Loucy (cell line): ENCODE measurements around the gene MAP4K3.
A peak's percentile ranks its signal among the peaks of the same experiment; 100 is the strongest.

Experiments
- H2AFZ ChIP-seq: fragments of 200-600 bp; sonication (generic); 2 replicates; pipeline ENCODE4 v1.6.0; 2016; ENCODE audit warnings: antibody characterized with exemption, mild to moderate bottlenecking, low read length, moderate library complexity
- H3F3A ChIP-seq: fragments of 200-600 bp; 2 replicates; pipeline ENCODE4 v1.6.0; 2016; ENCODE audit warnings: antibody characterized with exemption, low read depth, mild to moderate bottlenecking
- H3K27me3 ChIP-seq: fragments of 200-600 bp; sonication (generic); 2 replicates; pipeline ENCODE4 v1.6.1; 2014; ENCODE audit warnings: low read length, mild to moderate bottlenecking; ENCODE audit not compliant: insufficient read depth, poor library complexity, severe bottlenecking
- H3K36me3 ChIP-seq: fragments of 200-600 bp; sonication (generic); 2 replicates; pipeline ENCODE4 v1.6.1; 2016; ENCODE audit warnings: low read length; ENCODE audit not compliant: insufficient read depth
- H3K4me1 ChIP-seq: fragments of 200-600 bp; sonication (generic); 2 replicates; pipeline ENCODE4 v1.5.1; 2014; ENCODE audit warnings: low read length, mild to moderate bottlenecking; ENCODE audit not compliant: insufficient read depth, poor library complexity, severe bottlenecking
- H3K4me2 ChIP-seq: fragments of 200-600 bp; sonication (generic); 2 replicates; pipeline ENCODE4 v1.6.0; 2014; ENCODE audit warnings: antibody characterized with exemption, low read length, low read depth, mild to moderate bottlenecking; ENCODE audit not compliant: poor library complexity, severe bottlenecking
- H3K4me3 ChIP-seq: fragments of 200-600 bp; sonication (generic); 2 replicates; pipeline ENCODE4 v1.5.1; 2014; ENCODE audit warnings: low read length, mild to moderate bottlenecking, mixed read lengths; ENCODE audit not compliant: poor library complexity, severe bottlenecking
- H3K79me2 ChIP-seq: fragments of 200-600 bp; sonication (generic); 2 replicates; pipeline ENCODE4 v1.6.1; 2014; ENCODE audit warnings: low read length; ENCODE audit not compliant: insufficient read depth
- H3K9ac ChIP-seq: fragments of 200-600 bp; sonication (generic); 2 replicates; pipeline ENCODE4 v1.6.0; 2014; ENCODE audit warnings: mild to moderate bottlenecking, low read depth, low read length, moderate library complexity; ENCODE audit not compliant: poor library complexity, severe bottlenecking
- H3K9me2 ChIP-seq: fragments of 200-600 bp; sonication (generic); replicated peaks from 2 replicates; pipeline ENCODE4 v1.6.1; 2016; ENCODE audit warnings: low read depth, low read length, mixed read lengths
- H3K9me3 ChIP-seq: fragments of 200-600 bp; sonication (generic); 2 replicates; pipeline ENCODE4 v1.6.1; 2014; ENCODE audit warnings: mild to moderate bottlenecking, antibody characterized with exemption, low read length, low read depth; ENCODE audit not compliant: insufficient read depth
- H4K20me1 ChIP-seq: fragments of 200-600 bp; sonication (generic); 2 replicates; pipeline ENCODE4 v1.6.0; 2014; ENCODE audit warnings: antibody characterized with exemption, low read length, mild to moderate bottlenecking; ENCODE audit not compliant: insufficient read depth, poor library complexity, severe bottlenecking
- CTCF ChIP-seq: fragments of 200-600 bp; sonication (generic); conservative IDR thresholded peaks from 2 replicates; pipeline ENCODE4 v1.5.1; 2014; ENCODE audit warnings: mild to moderate bottlenecking, antibody characterized with exemption, low read length
- EZH2phosphoT487 ChIP-seq: fragments of 200-600 bp; IDR thresholded peaks from 2 replicates; pipeline ENCODE4 v1.6.1; 2018; ENCODE audit warnings: antibody characterized with exemption, mild to moderate bottlenecking, moderate library complexity, borderline replicate concordance

Gene MAP4K3

GRCh38 chr2:39443009-39443408, 5.9 kb upstream of the MAP4K3 start:
- Histone ChIP-seq H3K79me2 (no peaks in the 10 kb centered on the region), H3K27me3 (no peaks in the 10 kb centered on the region), H3K4me1 (peaks cover 5% of the 10 kb centered on the region), H3K9me3 (0 out of 2 replicates have a peak, but pooled peaks cover 3% of the 10 kb centered on the region), H3K4me2 (no peak overlapping the region), H3F3A (no peaks in the 10 kb centered on the region), H3K9me2 (no peaks in the 10 kb centered on the region), H3K9ac (no peak overlapping the region), H3K36me3 (no peaks in the 10 kb centered on the region), H2AFZ (no peak overlapping the region), H4K20me1 (no peaks in the 10 kb centered on the region), H3K4me3 (no peak overlapping the region)
- TF ChIP-seq CTCF = no peak
- TF ChIP-seq EZH2phosphoT487 = no peak

- H3K9ac ChIP-seq = peak overlapping the region; percentile 87
- H4K20me1 ChIP-seq = peaks cover 25% of the 10 kb centered on the region
- TF ChIP-seq EZH2phosphoT487 (no peak), CTCF (no peak)
- no peaks in the 10 kb centered on the region for H3F3A ChIP-seq
- H2AFZ ChIP-seq = peak overlapping the region; percentile 90
- H3K4me2 ChIP-seq = peak overlapping the region; percentile 83
- H3K79me2 ChIP-seq = peaks cover 40% of the 10 kb centered on the region
- H3K27me3 ChIP-seq = no peaks in the 10 kb centered on the region
- no peaks in the 10 kb centered on the region for H3K9me3 ChIP-seq
- peaks cover 46% of the 10 kb centered on the region for H3K4me1 ChIP-seq
- H3K36me3 ChIP-seq = no peaks in the 10 kb centered on the region
- peak overlapping the region; percentile 98 for H3K4me3 ChIP-seq
- H3K9me2 ChIP-seq = no peaks in the 10 kb centered on the region
Measured at GRCh38 chr2:39437522-39438296, 624 bp upstream of the MAP4K3 start.

- Histone ChIP-seq H3K4me3 (peak overlapping the region; percentile 98), H3K79me2 (peaks cover 58% of the 10 kb centered on the region), H3K9me3 (no peaks in the 10 kb centered on the region), H3K36me3 (no peaks in the 10 kb centered on the region), H2AFZ (peak overlapping the region; percentile 90), H4K20me1 (peaks cover 39% of the 10 kb centered on the region), H3K27me3 (no peaks in the 10 kb centered on the region), H3K9ac (peak overlapping the region; percentile 87), H3K4me2 (peak overlapping the region; percentile 83), H3K4me1 (peaks cover 63% of the 10 kb centered on the region), H3F3A (no peaks in the 10 kb centered on the region), H3K9me2 (no peaks in the 10 kb centered on the region)
- TF ChIP-seq EZH2phosphoT487 = no peak
- TF ChIP-seq CTCF = no peak
Measured at GRCh38 chr2:39435741-39436591, 1.1 kb downstream of the MAP4K3 start.
